SK-N-SH treated with all-trans-retinoic acid at 6 μM for 48 hours (cell line): ENCODE measurements around the gene TBC1D9B.

Experiments
- ATAC-seq: fragments of 200-7000 bp; cut with Tn5 transposase; 3 replicates; pipeline ENCODE4 v1.9.1; 2020; ENCODE audit warnings: mild to moderate bottlenecking, moderate library complexity
- ARNTL ChIP-seq: fragments of 450-650 bp; formaldehyde crosslinking; IDR thresholded peaks from 2 replicates; pipeline ENCODE4 v1.5.0; 2020; ENCODE audit warnings: low read depth, mild to moderate bottlenecking, moderate library complexity, borderline replicate concordance
- BACH2 ChIP-seq: fragments of 250-450 bp; sonication (Bioruptor Pico); IDR thresholded peaks from 2 replicates; pipeline ENCODE4 v1.9.0; 2021; ENCODE audit warnings: mild to moderate bottlenecking, borderline replicate concordance
- CREB5 ChIP-seq: fragments of 250-450 bp; sonication (Bioruptor Pico); IDR thresholded peaks from 2 replicates; pipeline ENCODE4 v1.5.1; 2020; ENCODE audit warnings: low read depth, mild to moderate bottlenecking, moderate library complexity
- CSRNP3 ChIP-seq: fragments of 250-450 bp; sonication (Bioruptor Pico); IDR thresholded peaks from 2 replicates; pipeline ENCODE4 v1.5.1; 2021; ENCODE audit warnings: mild to moderate bottlenecking, moderate library complexity
- ESRRG ChIP-seq: fragments of 250-450 bp; sonication (Bioruptor Pico); IDR thresholded peaks from 2 replicates; pipeline ENCODE4 v1.6.1; 2021; ENCODE audit warnings: mild to moderate bottlenecking
- GLIS3 ChIP-seq: fragments of 250-450 bp; sonication (Bioruptor Pico); IDR thresholded peaks from 2 replicates; pipeline ENCODE4 v1.5.0; 2020; ENCODE audit warnings: mild to moderate bottlenecking, moderate library complexity
- ISL1 ChIP-seq: fragments of 250-450 bp; sonication (Bioruptor Pico); IDR thresholded peaks from 2 replicates; pipeline ENCODE4 v2.1.2; 2022; ENCODE audit warnings: mild to moderate bottlenecking, moderate library complexity
- OSR1 ChIP-seq: fragments of 250-450 bp; sonication (Bioruptor Pico); IDR thresholded peaks from 2 replicates; pipeline ENCODE4 v1.8.0; 2022; ENCODE audit warnings: moderate library complexity, mild to moderate bottlenecking, inconsistent platforms
- PATZ1 ChIP-seq: fragments of 250-450 bp; sonication (Bioruptor Pico); IDR thresholded peaks from 2 replicates; pipeline ENCODE4 v1.8.0; 2020; ENCODE audit warnings: mild to moderate bottlenecking, moderate library complexity, borderline replicate concordance
- POU6F1 ChIP-seq: fragments of 250-450 bp; sonication (Bioruptor Pico); IDR thresholded peaks from 2 replicates; pipeline ENCODE4 v1.8.0; 2021; ENCODE audit warnings: low read depth, mild to moderate bottlenecking, moderate library complexity, borderline replicate concordance
- PPARA ChIP-seq: fragments of 250-450 bp; sonication (Bioruptor Pico); IDR thresholded peaks from 2 replicates; pipeline ENCODE4 v1.5.0; 2020; ENCODE audit warnings: mild to moderate bottlenecking, borderline replicate concordance
- RARB ChIP-seq: fragments of 250-450 bp; sonication (Bioruptor Pico); IDR thresholded peaks from 2 replicates; pipeline ENCODE4 v1.8.0; 2021; ENCODE audit warnings: mild to moderate bottlenecking, moderate library complexity
- SNAI2 ChIP-seq: fragments of 250-450 bp; sonication (Bioruptor Pico); IDR thresholded peaks from 2 replicates; pipeline ENCODE4 v1.5.0; 2020; ENCODE audit warnings: mild to moderate bottlenecking, moderate library complexity
- TCF4 ChIP-seq: fragments of 250-450 bp; sonication (Bioruptor Pico); IDR thresholded peaks from 2 replicates; pipeline ENCODE4 v1.8.0; 2021; ENCODE audit warnings: mild to moderate bottlenecking, moderate library complexity, borderline replicate concordance
- TOX ChIP-seq: fragments of 250-450 bp; sonication (Bioruptor Pico); IDR thresholded peaks from 2 replicates; pipeline ENCODE4 v1.8.0; 2021; ENCODE audit warnings: mild to moderate bottlenecking, moderate library complexity, borderline replicate concordance
- TSHZ2 ChIP-seq: fragments of 250-450 bp; sonication (Bioruptor Pico); IDR thresholded peaks from 2 replicates; pipeline ENCODE4 v1.5.0; 2020; ENCODE audit warnings: mild to moderate bottlenecking, moderate library complexity
- ZC3H10 ChIP-seq: fragments of 250-450 bp; sonication (Bioruptor Pico); IDR thresholded peaks from 2 replicates; pipeline ENCODE4 v1.5.1; 2021; ENCODE audit warnings: mild to moderate bottlenecking, moderate library complexity
- ZFP3 ChIP-seq: fragments of 250-450 bp; sonication (Bioruptor Pico); IDR thresholded peaks from 2 replicates; pipeline ENCODE4 v1.5.0; 2020; ENCODE audit warnings: mild to moderate bottlenecking, moderate library complexity
- ZNF565 ChIP-seq: fragments of 450-650 bp; formaldehyde crosslinking; conservative IDR thresholded peaks from 2 replicates; pipeline ENCODE4 v1.5.0; 2020; ENCODE audit warnings: low read depth, mild to moderate bottlenecking, moderate library complexity
- ZNF70 ChIP-seq: fragments of 450-650 bp; formaldehyde crosslinking; IDR thresholded peaks from 2 replicates; pipeline ENCODE4 v1.5.0; 2020; ENCODE audit warnings: mild to moderate bottlenecking, moderate library complexity
- ZNF8 ChIP-seq: fragments of 450-650 bp; formaldehyde crosslinking; IDR thresholded peaks from 2 replicates; pipeline ENCODE4 v1.5.0; 2020; ENCODE audit warnings: mild to moderate bottlenecking, moderate library complexity

Gene TBC1D9B

GRCh38 chr5:179874536-179875292, 33.0 kb downstream of the TBC1D9B start (continued):
- TF ChIP-seq TSHZ2 (CRISPR knock-in tag) (no peak), ESRRG (no peak)
- TF ChIP-seq, all 23 proteins: peak for 0

DNA sequence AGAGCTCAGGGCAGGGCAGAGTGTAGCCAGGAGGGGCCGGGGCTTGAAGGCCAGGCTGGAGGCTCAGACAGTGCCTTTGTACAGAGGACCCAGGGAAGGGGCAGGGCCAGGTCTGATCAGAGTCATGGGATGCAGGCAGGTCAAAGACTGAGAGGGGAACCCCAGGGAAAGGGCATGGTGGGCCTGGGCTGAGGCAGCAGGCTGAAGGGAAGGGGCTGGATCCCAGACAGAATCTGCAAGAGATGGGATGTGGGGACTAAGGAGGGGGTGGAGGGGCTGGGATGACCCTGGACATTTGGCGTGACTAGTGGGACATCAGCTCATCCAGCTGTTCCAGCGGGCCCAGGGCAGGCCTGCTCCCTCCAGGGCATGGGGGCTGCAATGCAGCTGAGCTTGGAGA, 33.6 kb downstream of the TBC1D9B start:
- no peak for ATAC-seq
- TF ChIP-seq ZNF8 (CRISPR knock-in tag) (no peak), GLIS3 (CRISPR knock-in tag) (no peak), ZNF565 (no peak), TCF4 (CRISPR knock-in tag) (no peak), ZNF70 (CRISPR knock-in tag) (no peak), CREB5 (no peak), SNAI2 (CRISPR knock-in tag) (no peak), ZFP3 (CRISPR knock-in tag) (no peak), BACH2 (CRISPR knock-in tag) (no peak)

GRCh38 chr5:179873588-179874110, 34.0 kb downstream of the TBC1D9B start:
- TF ChIP-seq OSR1 (no peak), ESRRG (no peak), ZC3H10 (CRISPR knock-in tag) (no peak), TCF4 (CRISPR knock-in tag) (no peak), ISL1 (CRISPR knock-in tag) (no peak), GLIS3 (CRISPR knock-in tag) (no peak), ZFP3 (CRISPR knock-in tag) (no peak), TSHZ2 (CRISPR knock-in tag) (no peak), SNAI2 (CRISPR knock-in tag) (no peak), BACH2 (CRISPR knock-in tag) (no peak)
- no peak for ATAC-seq

- no peak for ATAC-seq
- TF ChIP-seq ESRRG (no peak), ZNF565 (no peak), POU6F1 (CRISPR knock-in tag) (no peak), OSR1 (no peak), PPARA (no peak), CSRNP3 (CRISPR knock-in tag) (no peak), ZNF70 (CRISPR knock-in tag) (no peak), PATZ1 (CRISPR knock-in tag) (no peak), TOX (no peak), GLIS3 (CRISPR knock-in tag) (no peak), ARNTL (no peak), RARB (CRISPR knock-in tag) (no peak)
Observed at GRCh38 chr5:179872828-179873575, 34.7 kb downstream of the TBC1D9B start.
